ENCODE measurements around the gene CBARP.

The CBARP gene

GRCh38 chr19:1263188-1263587 lies 25.4 kb upstream of the CBARP start:
- TF ChIP-seq FOXP2 (optimal IDR thresholded peaks at IDR 0.05; ENCODE audit: borderline replicate concordance, extremely low read depth, extremely low read length, insufficient read depth) (no peak), TAF1 (IDR thresholded peaks at IDR 0.05; ENCODE audit: borderline replicate concordance, insufficient read depth, low read length) (no peak), POLR2AphosphoS5 (IDR thresholded peaks at IDR 0.05; ENCODE audit: low read depth, low read length) (no peak), SIN3A (IDR thresholded peaks at IDR 0.05; ENCODE audit: borderline replicate concordance, insufficient read depth, low read length) (no peak)
- TF ChIP-seq, protein P1, sequence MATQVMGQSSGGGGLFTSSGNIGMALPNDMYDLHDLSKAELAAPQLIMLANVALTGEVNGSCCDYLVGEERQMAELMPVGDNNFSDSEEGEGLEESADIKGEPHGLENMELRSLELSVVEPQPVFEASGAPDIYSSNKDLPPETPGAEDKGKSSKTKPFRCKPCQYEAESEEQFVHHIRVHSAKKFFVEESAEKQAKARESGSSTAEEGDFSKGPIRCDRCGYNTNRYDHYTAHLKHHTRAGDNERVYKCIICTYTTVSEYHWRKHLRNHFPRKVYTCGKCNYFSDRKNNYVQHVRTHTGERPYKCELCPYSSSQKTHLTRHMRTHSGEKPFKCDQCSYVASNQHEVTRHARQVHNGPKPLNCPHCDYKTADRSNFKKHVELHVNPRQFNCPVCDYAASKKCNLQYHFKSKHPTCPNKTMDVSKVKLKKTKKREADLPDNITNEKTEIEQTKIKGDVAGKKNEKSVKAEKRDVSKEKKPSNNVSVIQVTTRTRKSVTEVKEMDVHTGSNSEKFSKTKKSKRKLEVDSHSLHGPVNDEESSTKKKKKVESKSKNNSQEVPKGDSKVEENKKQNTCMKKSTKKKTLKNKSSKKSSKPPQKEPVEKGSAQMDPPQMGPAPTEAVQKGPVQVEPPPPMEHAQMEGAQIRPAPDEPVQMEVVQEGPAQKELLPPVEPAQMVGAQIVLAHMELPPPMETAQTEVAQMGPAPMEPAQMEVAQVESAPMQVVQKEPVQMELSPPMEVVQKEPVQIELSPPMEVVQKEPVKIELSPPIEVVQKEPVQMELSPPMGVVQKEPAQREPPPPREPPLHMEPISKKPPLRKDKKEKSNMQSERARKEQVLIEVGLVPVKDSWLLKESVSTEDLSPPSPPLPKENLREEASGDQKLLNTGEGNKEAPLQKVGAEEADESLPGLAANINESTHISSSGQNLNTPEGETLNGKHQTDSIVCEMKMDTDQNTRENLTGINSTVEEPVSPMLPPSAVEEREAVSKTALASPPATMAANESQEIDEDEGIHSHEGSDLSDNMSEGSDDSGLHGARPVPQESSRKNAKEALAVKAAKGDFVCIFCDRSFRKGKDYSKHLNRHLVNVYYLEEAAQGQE (IDR thresholded peaks at IDR 0.05; ENCODE audit: insufficient read depth in 1 of 2, low read depth in 2 of 2, low read length in 2 of 2) = no peak

DNA sequence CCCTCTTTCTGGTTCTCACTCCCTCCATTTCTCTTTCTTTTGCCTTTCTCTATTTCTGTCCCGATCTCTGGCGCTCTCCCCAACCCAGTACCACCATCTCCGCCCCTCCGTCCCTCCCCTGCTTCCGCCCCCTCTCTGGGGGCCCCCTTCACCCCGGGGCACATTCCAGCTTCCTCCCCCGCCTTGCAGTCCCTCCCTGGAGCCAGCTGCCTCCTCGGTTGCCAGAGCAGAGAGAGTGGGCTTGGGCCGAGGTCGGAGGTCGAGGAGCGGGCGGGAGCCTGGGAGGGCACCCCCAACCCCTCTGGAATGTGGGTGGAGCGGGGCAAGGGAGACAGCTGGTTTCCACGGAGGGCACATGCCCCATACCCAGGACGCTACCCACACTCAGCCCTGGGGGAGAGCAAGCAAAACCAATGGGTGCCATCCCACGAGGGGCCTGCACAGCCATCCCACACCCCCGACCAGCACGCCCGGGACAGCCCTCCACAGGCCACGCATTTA lies 24.9 kb upstream of the CBARP start:
- TF ChIP-seq SIN3A (IDR thresholded peaks at IDR 0.05; ENCODE audit: borderline replicate concordance, insufficient read depth, low read length) (no peak), POLR2AphosphoS5 (IDR thresholded peaks at IDR 0.05; ENCODE audit: low read depth, low read length) (peak; percentile 18; the same call in 1 of the 2 replicates)

DNA sequence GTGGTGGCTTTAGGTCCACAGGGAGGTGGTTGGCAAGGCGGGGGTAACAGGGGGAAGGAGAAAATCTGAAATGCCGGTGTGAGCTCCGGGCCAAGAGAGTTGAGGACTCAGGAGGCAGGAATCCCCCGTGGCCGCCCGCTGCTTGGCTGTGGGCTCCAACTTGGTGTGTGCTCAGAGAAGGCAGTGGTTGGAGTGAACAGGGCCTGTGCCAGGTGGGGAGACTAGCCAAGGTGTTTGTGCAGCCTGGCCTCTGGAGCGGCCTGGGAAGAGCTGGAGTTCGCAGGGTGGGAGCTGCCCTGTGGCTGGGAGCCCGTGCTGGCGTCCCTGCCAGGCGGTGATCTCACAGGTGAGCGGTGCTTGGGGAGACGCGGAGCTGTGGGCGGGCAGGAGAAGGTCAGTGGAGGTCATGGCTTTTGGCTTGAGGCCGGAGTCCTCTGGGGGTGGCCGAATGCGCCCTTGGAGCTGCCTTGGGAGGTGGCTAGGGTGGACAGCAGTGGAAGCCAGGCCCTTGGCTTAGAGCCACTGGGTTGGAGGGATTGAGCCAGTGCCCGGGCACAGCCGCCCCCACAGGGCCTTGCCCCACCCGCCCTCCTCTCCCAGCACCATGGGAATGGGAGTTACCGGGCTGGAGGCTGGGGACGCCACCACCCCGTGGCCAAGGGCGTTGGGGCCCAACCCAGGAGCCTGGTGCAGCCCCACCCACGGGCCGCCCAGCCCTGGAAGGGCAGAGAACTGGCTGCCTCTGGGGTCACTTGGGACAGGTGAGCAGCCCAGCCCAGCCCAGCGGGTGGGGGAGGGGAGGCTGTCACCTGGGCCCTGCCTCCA lies 24.2 kb upstream of the CBARP start:
- TF ChIP-seq POLR2AphosphoS5 (IDR thresholded peaks at IDR 0.05; ENCODE audit: low read depth, low read length) (peak; percentile 1), TAF1 (IDR thresholded peaks at IDR 0.05; ENCODE audit: borderline replicate concordance, insufficient read depth, low read length) (no peak)

GRCh38 chr19:1261538-1261797 lies 23.7 kb upstream of the CBARP start:
- TF ChIP-seq, protein P1 (IDR thresholded peaks at IDR 0.05; ENCODE audit: insufficient read depth in 1 of 2, low read depth in 2 of 2, low read length in 2 of 2) = no peak
- TF ChIP-seq TAF1 (IDR thresholded peaks at IDR 0.05; ENCODE audit: borderline replicate concordance, insufficient read depth, low read length) (no peak), SIN3A (IDR thresholded peaks at IDR 0.05; ENCODE audit: borderline replicate concordance, insufficient read depth, low read length) (no peak), FOXP2 (optimal IDR thresholded peaks at IDR 0.05; ENCODE audit: borderline replicate concordance, extremely low read depth, extremely low read length, insufficient read depth) (no peak), POLR2AphosphoS5 (IDR thresholded peaks at IDR 0.05; ENCODE audit: low read depth, low read length) (no peak; the same call in 1 of the 2 replicates)

GRCh38 chr19:1260749-1261537 lies 23.1 kb upstream of the CBARP start:
- TF ChIP-seq SIN3A (IDR thresholded peaks at IDR 0.05; ENCODE audit: borderline replicate concordance, insufficient read depth, low read length) (peak; percentile 43; the same call in 1 of the 2 replicates), POLR2AphosphoS5 (IDR thresholded peaks at IDR 0.05; ENCODE audit: low read depth, low read length) (peak; percentile 57), TAF1 (IDR thresholded peaks at IDR 0.05; ENCODE audit: borderline replicate concordance, insufficient read depth, low read length) (peak; percentile 80), FOXP2 (optimal IDR thresholded peaks at IDR 0.05; ENCODE audit: borderline replicate concordance, extremely low read depth, extremely low read length, insufficient read depth) (no peak)
- TF ChIP-seq, protein P1 (IDR thresholded peaks at IDR 0.05; ENCODE audit: insufficient read depth in 1 of 2, low read depth in 2 of 2, low read length in 2 of 2) = 0 out of 4 replicates have a peak, but pooled peaks of 1 of the 2 experiments have one; percentile 15

Measured in PFSK-1 (cell line).